ENCODE measurements around the gene GAK.

Gene GAK

DNA sequence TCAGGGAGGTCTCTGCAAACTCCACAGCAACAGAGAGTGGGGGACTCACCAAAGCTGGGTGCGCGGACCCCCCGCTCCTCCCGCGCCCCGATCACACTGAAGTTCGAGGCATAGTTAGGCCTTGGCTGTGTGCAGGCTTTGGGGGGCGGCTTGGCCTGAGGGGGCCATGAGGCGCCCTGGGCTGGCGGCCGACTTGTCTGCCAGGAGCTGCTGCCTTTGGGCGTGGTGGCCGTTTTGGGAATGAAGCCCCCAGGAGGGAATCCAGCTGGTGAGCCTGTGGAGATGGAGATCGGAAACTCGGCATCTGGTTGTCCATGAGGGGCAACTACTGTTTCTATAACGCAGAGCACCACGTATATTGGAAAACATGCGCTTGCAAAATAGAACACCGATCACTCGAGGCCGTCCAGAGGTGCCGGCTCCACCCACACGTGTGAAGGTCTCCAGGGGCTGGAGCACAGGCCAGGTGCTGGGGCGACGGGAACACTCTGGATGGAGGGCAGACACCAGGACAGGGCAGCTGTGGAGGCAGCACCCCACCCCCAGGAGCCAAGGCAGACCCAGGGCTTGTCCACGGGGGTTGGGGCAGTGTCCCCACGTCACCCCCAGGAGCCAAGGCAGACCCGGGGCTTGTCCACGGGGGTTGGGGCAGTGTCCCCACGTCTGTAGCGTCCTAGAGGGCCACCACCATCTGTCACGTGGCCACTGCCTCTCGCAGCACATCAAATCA, 80.2 kb downstream of the GAK start:
- DNase-seq (ENCODE audit: low read depth in 2 of 2, low spot score in 1 of 2) = no peak

DNA sequence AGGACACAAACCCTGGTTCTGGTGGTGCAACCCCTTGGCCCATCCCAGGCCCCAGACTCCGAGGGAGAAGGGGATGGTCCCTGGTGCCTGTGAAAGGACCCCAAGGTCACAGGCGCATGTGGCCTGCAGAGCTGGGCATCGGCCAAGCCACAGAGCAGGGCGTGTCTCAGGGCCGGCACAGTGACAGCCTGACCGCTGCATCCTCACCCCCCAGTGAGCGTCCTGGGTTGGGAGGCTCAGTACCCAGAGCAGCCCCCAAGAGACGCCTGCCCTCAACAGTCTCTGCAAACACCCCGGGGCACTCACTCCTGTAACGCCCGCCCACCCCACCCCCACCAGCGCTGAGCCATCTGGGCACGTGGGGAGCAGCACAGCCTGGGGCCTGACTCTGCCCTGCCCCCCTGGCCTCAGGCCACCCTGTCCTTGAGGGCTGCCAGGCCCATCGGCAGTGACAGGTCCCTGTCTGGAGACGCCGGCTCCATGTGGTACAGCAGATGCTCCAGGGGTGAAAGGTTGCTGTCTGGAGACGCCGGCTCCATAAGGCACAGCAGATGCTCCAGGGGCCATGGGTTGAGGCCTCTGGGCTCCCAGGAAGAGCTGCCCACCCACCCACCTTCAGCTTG, 81.7 kb downstream of the GAK start:
- DNase-seq (ENCODE audit: low read depth in 2 of 2, low spot score in 1 of 2) = no peak

DNA sequence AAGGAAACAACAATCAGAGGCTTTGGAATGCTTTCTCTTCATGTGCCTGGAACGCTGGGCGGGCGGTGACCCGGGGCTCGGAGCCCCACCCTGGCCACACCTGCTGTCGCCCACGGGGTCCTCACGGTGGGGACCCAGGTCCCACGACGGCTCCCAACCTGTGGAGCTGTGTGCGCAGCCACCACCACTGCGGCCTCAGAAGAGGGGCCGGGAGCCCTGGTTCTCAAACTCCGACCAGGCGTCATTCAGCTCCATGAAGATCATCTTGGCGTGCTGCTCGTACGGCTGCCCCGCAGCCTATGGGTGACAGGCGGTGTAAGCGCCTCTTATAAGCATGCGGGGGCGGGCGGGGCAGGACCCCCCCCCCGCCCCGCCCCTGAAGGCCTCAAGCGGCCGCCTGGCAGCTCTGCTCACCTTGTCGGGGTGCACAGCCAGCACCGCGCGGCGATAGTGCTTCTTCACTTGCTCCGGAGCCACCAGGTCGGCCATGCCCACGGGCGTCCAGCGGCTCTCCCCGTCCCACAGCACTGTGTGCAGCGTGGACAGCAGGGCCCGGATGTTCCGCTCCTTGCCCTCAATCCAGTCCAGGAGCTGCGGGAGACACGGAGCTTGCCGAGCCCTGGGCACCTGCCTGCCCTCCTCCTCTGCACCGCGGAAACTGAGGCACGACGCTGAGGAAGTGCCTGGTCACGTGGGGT, 82.5 kb downstream of the GAK start:
- no peak for DNase-seq (ENCODE audit: low read depth in 2 of 2, low spot score in 1 of 2)

DNA sequence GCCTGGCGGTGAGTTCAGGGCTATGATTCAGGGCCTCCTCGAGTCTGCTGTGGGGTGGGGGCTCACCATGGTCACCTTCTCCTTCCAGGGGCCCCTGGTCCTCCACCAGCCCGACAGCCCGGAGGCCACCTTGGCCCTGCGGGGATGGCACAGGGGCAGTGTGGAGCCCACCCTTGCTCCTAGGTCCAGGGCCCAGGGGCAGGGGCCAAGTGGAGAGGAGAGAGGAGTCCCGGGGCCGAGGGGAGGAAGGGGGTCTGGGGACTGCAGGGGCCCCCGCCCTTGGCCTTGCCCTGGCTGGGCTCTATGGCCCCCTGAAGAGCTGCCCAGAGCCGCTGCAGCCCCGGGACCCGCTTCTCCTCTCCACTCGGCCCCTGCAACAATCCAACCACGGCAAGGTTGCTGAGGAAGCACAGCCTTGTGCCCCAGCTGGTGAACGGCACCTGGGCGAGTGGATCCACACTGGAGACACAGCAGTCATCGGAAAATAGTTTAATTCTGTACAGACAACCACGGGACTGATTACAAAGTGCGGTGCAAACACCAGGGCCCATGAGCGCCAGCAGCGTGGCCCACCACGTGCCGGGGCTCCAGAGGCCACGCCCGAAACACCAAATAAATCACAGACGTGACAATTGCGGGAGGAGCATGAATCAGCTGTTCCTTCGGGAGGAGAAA, 83.2 kb downstream of the GAK start:
- DNase-seq (ENCODE audit: low read depth in 2 of 2, low spot score in 1 of 2) = no peak

DNA sequence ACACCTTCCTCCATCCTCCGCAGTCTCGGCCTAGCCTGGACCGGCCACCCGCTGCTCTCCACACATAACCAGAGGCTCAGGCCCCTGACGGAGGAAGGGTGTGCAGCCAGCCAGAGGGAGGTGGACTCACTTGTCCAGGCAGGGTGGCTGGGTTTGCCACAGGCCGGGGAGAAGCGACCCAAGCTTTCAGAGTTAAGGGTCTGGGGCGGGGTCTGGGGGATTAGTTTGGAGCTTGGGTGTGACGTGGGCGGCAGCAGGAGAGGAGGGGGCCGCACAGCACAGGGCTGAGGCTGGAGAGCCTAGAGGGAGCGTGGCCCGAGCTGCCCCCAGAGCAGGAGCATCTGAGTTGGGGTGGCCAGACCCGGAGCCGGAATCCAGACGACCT, 83.8 kb downstream of the GAK start:
- no peak for DNase-seq (ENCODE audit: low read depth in 2 of 2, low spot score in 1 of 2)

DNA sequence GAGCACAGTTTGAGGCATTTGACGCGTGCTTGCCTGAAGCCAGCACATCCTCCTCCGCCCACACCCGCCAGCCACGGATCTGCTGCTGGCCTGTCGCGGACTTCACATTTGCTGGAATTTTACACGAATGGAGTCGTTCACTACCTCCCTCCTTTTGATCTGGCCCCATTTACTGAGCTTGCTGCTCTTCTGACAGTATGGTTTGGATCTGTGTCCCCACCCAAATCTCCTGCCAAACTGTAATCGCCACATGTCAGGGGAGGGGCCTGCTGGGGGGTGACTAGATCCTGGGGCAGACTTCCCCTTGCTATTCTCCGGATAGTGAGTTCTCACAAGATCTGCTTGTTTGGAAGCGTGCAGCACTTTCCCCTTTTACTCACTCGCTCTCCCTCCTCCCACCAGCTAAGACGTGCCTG, 86.3 kb downstream of the GAK start:
- no peak for DNase-seq (ENCODE audit: low read depth in 2 of 2, low spot score in 1 of 2)

DNA sequence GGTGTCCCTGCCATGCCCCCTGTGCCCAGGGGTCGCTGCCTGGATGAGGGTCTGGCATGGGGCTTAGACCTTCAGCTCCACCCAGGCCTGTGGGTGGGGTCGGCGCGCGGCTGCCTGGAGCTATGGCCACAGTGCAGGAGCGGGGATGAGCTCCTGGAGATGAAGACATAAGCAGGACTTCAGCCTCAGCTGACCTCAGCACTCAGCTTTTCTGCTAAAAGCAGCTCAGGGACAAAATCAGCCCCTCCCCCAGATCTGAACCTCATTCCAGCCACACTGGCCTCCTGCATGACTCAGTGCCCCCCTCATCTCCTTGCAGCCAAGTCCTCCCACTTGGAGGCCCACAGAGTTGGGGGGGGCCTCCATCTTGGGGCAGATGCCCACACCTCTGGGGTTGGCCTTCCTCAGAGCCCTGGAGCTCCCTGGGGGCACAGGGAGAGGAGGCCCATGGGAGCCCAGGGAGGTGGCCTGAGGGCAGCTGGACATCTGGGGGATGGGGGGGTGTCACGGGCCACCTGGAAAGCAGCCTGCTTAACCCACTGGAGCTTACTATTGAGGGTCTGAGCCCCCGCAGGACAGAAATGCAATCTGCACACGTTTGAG, 86.8 kb downstream of the GAK start:
- DNase-seq (ENCODE audit: low read depth in 2 of 2, low spot score in 1 of 2) = no peak

DNA sequence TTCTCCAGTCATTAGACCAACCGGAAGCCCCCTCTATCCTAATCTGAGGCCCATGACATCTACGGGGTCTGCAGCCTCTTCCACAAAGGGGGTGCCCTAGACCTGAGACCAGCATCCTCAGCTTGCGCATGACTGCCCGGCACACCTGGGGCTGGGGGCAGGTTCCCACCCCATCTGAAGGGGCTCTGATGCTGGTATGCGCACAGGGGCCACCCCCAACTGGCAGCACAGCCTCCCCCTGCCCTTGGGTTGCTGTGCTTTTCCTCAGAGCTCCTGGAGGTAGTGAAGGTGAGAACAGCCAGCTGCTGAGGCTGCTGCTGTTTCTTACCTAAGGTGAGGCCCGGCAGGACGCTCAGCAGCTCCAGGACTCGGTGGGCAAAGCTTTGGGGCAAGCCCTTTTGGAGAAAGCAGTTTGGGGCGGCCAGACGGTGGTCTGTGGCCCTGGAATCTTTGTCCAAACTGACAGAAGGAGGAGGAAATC, 87.3 kb downstream of the GAK start:
- no peak for DNase-seq (ENCODE audit: low read depth in 2 of 2, low spot score in 1 of 2)

DNA sequence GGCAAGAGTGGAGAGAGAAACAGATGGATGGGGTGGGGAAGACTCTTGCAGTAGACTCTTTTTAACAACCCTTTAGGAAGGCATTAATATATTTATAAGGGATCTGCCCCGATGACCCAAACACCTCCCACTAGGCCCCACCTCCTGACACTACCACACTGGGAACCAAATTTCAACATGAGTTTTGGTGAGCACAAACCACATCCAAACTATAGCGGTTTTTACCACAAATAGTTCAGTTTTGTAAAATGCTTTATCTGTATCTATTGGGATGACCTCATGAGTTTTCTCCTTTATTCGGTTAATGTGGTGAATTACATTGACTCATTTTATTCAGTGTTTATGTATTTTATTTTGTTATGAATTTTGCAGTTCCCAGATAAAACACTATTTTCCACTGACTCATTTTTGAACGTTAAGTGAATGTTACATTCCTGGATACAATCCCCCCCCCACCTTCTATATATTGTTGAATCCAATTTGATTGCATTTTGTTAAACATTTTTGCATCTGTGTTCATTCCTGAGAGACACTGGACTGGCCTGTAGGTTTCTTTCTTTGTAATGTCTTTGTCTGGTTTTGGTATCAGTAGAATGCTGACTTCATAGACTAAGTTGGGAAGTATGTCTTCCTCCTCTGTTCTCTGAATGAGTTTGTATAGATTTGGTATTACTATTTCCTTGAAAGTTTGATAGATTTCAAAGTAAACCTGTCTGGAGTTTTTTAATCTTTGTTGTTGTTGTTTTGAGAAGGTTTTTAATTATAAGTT, 92.3 kb downstream of the GAK start:
- DNase-seq (ENCODE audit: low read depth in 2 of 2, low spot score in 1 of 2) = no peak

DNA sequence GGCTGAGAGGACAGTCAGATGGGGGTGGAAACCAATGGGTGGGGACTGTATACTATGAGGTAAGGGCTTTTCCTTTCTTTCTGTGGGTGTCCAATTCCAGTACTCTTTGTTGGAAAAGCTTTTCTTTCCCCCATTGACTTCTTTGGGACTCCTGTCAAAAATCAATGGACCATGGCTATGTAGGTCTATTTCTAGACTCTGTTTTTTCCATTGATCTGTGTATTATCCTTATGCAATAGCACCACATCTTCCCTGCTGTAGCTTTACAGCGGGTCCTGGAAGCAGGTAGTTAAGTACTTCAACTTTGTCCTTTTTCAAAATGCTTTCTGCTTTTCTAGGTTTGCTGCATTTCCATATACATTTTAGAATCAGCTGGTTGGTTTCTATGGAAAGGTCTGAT, 94.3 kb downstream of the GAK start:
- no peak for DNase-seq (ENCODE audit: low read depth in 2 of 2, low spot score in 1 of 2)

DNA sequence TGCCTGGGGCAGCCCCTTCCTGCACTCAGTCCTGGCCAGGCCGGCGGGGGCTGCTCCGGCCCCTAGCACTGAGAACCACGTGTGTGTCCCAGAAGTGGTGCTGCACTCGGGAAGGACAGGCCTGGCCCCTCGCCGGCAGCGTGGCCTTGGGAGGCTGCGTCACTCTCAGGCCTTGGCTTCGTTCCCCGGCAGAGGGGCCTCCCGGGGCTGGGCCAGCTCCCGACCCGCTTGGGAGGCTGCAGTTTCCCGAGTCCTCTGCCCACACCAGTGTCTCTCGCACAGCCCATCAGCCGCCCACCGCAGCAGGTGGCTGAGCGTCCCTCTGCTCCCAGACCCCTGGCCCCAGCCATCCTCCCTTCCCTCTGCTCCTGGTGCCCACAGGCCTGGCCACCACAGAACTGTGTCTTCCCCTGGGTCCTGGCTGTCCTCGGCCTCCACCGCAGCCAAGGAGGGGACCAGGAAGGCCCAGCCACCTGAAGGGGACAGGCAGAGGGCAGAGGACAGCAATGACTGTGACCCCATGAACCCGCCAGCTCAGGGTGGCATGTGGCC, 95.3 kb downstream of the GAK start:
- DNase-seq (ENCODE audit: low read depth in 2 of 2, low spot score in 1 of 2) = no peak

DNA sequence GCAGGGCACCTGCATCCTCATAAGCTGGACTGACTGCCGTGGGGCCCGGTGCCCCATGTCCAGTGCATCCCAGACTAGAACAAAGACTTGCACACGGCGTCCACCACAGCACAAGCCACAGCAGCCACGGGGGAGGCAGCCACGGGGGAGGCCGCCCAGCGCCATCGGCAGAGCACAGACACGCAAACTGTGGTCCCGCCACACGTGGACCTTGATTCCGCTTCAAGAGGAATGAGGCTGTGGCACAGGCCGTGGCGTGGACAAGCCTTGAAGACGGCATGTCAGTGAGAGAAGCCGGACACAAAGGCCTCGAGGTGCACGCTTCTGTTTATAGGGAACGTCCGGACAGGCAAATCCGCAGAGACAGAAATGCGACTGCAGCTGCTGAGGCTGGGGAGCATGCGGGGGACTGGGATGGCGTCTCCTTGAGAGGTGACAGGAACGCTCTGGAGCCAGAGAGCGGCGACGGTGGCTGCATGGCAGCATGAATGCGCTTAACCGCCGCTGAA, 96.1 kb downstream of the GAK start:
- no peak for DNase-seq (ENCODE audit: low read depth in 2 of 2, low spot score in 1 of 2)

DNA sequence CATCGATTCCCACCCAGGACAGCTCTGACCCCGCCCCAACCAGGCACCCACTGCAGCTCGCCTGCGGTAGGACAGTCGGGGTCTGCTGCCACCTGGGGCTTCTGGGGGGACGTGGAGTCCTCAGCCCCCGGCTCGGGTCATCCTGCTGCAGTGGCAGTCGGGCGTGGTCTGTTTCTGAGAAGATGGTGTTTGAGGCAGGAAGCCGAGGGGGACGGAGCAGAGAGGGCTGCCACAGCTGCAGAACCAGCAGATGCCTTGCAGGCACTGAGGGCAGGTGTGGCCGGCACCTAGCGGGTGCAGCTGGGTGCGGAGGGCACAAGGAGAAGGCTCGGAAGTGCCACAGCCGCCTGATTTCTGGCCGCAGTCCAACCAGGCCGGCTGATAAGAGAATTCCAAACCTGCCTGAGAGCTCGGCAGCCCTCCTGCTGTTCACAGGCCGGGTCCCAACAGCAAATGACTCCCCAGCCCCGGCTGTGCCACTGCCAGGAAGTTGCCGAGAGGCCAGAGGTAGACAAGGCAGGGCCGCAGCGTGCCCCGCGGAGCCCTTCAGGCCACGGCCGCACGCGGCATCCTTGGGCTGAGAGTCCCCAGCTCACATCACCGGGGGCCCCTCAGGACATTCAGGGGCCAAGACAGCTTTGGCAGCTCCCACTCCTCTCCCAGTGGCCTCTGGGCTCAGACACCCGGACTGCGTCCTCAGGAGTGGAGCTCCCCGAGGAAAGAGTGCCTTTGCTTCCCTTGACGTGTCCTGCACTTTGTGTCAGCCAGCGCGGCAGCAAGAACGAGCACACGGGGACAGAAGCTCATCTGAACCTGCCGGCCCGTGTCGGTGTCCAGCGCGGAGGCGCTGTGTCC, 96.7 kb downstream of the GAK start:
- DNase-seq (ENCODE audit: low read depth in 2 of 2, low spot score in 1 of 2) = no peak

DNA sequence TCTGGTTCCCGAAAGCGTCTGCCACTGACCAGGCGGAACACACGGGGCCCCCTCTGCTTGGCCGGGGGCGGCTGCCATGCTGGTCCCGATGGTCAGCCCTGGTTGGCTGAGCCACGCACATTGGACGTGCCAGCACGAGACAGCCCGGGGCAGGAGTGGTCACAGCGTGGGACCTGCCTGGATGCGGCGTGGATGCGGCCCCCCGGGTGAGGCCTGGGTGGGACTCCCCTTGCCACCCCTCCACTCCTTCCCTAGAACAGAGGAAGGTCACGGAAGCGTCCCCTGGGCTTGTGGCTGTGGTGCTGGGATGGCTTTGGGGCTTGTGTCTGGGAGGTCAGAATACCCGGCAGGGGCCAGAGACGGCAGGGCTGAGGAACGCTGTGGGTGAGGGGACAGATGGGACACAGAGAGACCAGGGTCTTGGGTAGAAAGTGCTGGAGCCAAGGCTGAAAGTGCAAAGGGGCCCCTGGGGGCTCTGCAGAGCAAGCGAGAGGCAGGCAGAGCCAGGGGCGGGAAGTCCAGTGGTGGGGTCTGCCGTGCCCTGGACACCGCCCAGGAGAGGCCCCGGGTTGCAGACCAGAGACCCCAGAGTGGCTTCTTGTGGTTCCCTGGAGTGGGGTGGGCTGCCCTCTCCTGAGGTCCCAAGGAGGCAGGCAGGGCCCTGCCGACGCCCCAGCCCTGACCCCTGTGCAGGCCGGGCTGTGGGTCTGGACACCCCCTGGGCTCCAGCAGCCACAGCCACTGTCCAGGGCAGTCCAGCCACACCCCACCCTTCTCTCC, 97.6 kb downstream of the GAK start:
- DNase-seq (ENCODE audit: low read depth in 2 of 2, low spot score in 1 of 2) = no peak

DNA sequence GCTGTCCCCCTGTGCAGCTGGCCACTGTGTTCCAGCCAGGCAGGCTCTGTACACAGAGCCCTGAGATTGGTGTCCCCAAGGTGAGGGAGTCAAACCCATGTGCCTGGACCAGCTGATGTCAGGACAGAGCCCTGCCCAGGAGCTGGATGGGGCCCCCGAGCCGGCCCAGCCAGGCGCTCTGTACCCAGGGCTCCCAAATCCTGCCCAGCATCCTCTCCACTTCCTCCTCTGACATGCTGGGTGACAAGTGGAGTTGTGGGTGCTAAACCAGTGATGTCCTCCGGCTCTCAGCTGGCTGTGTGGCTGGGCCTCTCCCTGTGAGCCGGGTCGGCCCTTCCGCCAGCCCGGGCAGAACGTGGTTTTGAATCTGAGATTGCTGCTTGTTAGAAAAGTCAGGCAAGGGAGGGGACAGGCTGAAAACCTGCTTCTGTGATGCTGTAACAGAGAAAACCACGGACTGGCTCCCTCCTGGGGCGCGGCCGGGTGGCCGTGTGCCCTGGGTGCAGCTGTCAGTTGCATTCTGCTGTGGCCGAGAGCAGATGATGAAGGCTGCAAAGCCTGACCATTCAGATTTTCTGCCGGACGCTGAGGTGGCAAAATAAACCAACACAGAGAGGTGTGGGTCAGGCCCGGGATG, 98.3 kb downstream of the GAK start:
- DNase-seq (ENCODE audit: low read depth in 2 of 2, low spot score in 1 of 2) = no peak

DNA sequence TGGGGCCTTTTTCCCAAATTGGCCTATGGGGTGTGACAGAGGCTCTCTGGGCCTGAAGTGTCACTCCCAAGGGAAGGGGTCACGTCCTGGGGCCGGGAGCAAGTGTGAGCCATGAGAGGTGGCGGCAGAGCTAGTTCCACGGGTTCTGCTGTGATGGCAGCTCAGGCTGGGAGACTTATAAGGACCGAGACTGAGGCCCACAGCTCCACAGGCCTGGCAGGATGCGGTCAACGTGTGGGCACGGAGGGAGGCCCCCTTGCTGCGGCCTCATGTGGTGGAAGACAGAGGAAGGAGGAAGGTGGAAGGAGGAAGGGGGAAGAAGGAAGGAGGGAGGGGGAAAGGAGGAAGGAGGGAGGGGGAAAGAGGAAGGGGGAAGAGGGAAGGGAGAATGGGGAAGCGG, 99.0 kb downstream of the GAK start:
- DNase-seq (ENCODE audit: low read depth in 2 of 2, low spot score in 1 of 2) = no peak

DNA sequence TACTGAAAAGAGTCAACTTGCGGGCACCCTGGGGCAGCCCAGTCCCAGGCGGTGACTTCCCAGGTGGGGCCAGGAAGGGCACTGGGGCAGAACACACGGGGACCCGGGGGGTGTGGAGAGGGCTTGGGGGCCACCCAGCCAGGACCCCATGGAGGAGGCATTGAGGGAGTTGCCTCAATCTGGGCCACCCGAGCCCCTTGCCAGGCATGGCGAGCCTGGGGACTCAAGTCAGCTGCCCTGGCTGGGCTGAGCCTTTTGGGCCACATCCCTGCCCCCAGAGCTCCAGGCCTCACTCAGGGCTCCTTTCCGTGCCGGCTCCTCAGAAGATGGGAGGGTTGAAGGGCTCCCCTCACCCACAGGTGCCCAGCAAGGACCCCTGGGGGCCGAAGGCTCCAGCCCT, 99.6 kb downstream of the GAK start:
- no peak for DNase-seq (ENCODE audit: low read depth in 2 of 2, low spot score in 1 of 2)

DNA sequence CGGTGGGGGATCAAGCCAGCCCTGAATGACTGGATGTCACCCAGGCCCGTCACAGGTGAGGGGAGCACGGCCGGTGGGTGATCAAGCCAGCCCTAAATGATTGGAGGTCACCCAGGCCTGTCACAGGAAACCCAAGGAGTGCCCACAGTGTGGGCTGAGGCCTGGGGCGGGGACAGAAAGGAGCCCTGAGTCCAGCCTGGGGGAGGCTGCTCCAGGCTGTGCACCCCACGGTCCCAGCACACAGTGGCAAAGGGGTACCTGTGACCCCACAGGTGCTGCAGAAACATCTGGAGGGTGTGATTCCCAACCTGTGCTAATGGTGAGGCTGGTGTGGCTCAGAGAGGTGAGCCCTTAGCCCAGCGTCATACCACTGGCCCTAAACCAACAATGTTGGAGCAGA, 100.0 kb downstream of the GAK start:
- DNase-seq (ENCODE audit: low read depth in 2 of 2, low spot score in 1 of 2) = no peak

Data from stimulated activated CD8-positive, alpha-beta memory T cell treated with anti-CD3 and anti-CD28 coated beads, Interleukin-4, amount 100 ng/mL, for 4 hours (primary cell).